IMR-90 (cell line): ENCODE results near the gene NUBPL. TPM values are rescaled to one million over a fixed set of nuclear protein-coding genes. Genes with fewer than 3 reads are reported as not detected.

ENCODE experiments used
- ATAC-seq: fragments of 200-7000 bp; cut with Tn5 transposase; 2 replicates; pipeline ENCODE4 v1.9.1; 2020; ENCODE audit warnings: low read depth, mild to moderate bottlenecking, moderate library complexity
- BruUV-seq: library from RNA; stranded (reverse); fragments of 400-500 nt; replicated peaks from 2 replicates; lab custom pipeline; 2021; lab: Mats Ljungman, UMichigan
- CTCF ChIA-PET: fragments of 300-600 bp; formaldehyde crosslinking; extraction: SDS; loops from one replicate; lab custom pipeline; 2021; ENCODE audit warnings: antibody characterized with exemption; lab: Yijun Ruan, JAX
- POLR2A ChIA-PET: fragments of 300-600 bp; sonication (Branson Sonifier 250); formaldehyde crosslinking; loops from one replicate; lab custom pipeline; 2022; ENCODE audit warnings: antibody characterized with exemption; ENCODE audit not compliant: unreplicated experiment; lab: Charles Lee
- DNase-seq: peaks from one replicate; pipeline ENCODE4 v3.0.0; 2013
- H2AFZ ChIP-seq: replicated peaks from 2 replicates; pipeline ENCODE3; 2013; ENCODE audit warnings: low read length, mild to moderate bottlenecking; ENCODE audit not compliant: poor library complexity
- H2AK5ac ChIP-seq: 2 replicates; pipeline ENCODE4 v1.6.1; 2013; ENCODE audit warnings: low read depth, low read length, inconsistent platforms
- H2AK9ac ChIP-seq: replicated peaks from 2 replicates; pipeline ENCODE3; 2013; ENCODE audit warnings: mild to moderate bottlenecking, low read depth, low read length, moderate library complexity; ENCODE audit not compliant: poor library complexity
- H2BK120ac ChIP-seq: 2 replicates; pipeline ENCODE4 v1.6.1; 2013; ENCODE audit warnings: low read depth, low read length, inconsistent platforms
- H2BK15ac ChIP-seq: 3 replicates; pipeline ENCODE4 v1.6.1; 2013; ENCODE audit warnings: low read depth, low read length, inconsistent platforms
- H2BK20ac ChIP-seq: 2 replicates; pipeline ENCODE4 v1.6.1; 2013; ENCODE audit warnings: low read depth, mild to moderate bottlenecking, inconsistent platforms, low read length, moderate library complexity
- H2BK5ac ChIP-seq: 2 replicates; pipeline ENCODE4 v1.6.1; 2013; ENCODE audit warnings: mild to moderate bottlenecking, low read depth, low read length, inconsistent platforms; ENCODE audit not compliant: poor library complexity, severe bottlenecking
- H3K14ac ChIP-seq: replicated peaks from 2 replicates; pipeline ENCODE4 v1.6.1; 2013; ENCODE audit warnings: low read depth, low read length, inconsistent platforms
- H3K18ac ChIP-seq: 2 replicates; pipeline ENCODE4 v1.6.1; 2013; ENCODE audit warnings: low read depth, low read length, control low read depth
- H3K23ac ChIP-seq: 2 replicates; pipeline ENCODE4 v1.6.1; 2013; ENCODE audit warnings: low read depth, low read length, inconsistent platforms
- H3K27ac ChIP-seq: 2 replicates; pipeline ENCODE4 v1.5.1; 2013; ENCODE audit warnings: mild to moderate bottlenecking, control low read depth, low read length; ENCODE audit not compliant: insufficient read depth
- H3K27me3 ChIP-seq: 2 replicates; pipeline ENCODE4 v1.6.1; 2013; ENCODE audit warnings: low read length; ENCODE audit not compliant: control insufficient read depth, insufficient read depth
- H3K36me3 ChIP-seq: 2 replicates; pipeline ENCODE4 v1.6.1; 2013; ENCODE audit warnings: low read length, mixed read lengths; ENCODE audit not compliant: control insufficient read depth, insufficient read depth
- H3K4ac ChIP-seq: 2 replicates; pipeline ENCODE4 v1.6.1; 2013; ENCODE audit warnings: low read depth, low read length, inconsistent platforms
- H3K4me1 ChIP-seq: 2 replicates; pipeline ENCODE4 v1.6.1; 2013; ENCODE audit warnings: low read length, mixed read lengths; ENCODE audit not compliant: control insufficient read depth, insufficient read depth
- H3K4me2 ChIP-seq: 2 replicates; pipeline ENCODE4 v1.6.1; 2013; ENCODE audit warnings: low read depth, mild to moderate bottlenecking, control low read depth, low read length, moderate library complexity
- H3K4me3 ChIP-seq: 2 replicates; pipeline ENCODE4 v1.5.1; 2013; ENCODE audit warnings: low read depth, mild to moderate bottlenecking, control low read depth, low read length, moderate library complexity; ENCODE audit not compliant: insufficient read depth
- H3K56ac ChIP-seq: 2 replicates; pipeline ENCODE4 v1.6.1; 2013; ENCODE audit warnings: low read length, inconsistent platforms; ENCODE audit not compliant: insufficient read depth; ENCODE audit errors: extremely low read depth
- H3K79me1 ChIP-seq, 2 experiments: 2 replicates each; pipeline ENCODE4 v1.6.1; 2013; ENCODE audit warnings: low read length in 2 of 2, inconsistent platforms in 1 of 2, low read depth in 1 of 2
- H3K9ac ChIP-seq: 2 replicates; pipeline ENCODE4 v1.6.1; 2013; ENCODE audit warnings: low read depth, low read length, control low read depth
- H3K9me1 ChIP-seq: 2 replicates; pipeline ENCODE4 v1.6.1; 2013; ENCODE audit warnings: low read length, inconsistent platforms; ENCODE audit not compliant: insufficient read depth
- H3K9me3 ChIP-seq: 2 replicates; pipeline ENCODE4 v1.6.1; 2013; ENCODE audit warnings: low read length; ENCODE audit not compliant: control insufficient read depth, insufficient read depth
- H4K20me1 ChIP-seq: 2 replicates; pipeline ENCODE4 v1.6.1; 2013; ENCODE audit warnings: low read length, inconsistent platforms; ENCODE audit not compliant: insufficient read depth
- H4K5ac ChIP-seq: 2 replicates; pipeline ENCODE4 v1.6.1; 2013; ENCODE audit warnings: mild to moderate bottlenecking, low read depth, low read length, control low read depth
- H4K8ac ChIP-seq, 2 experiments: 2 replicates each; pipeline ENCODE4 v1.6.1; 2013; ENCODE audit warnings: low read depth in 2 of 2, low read length in 2 of 2, control low read depth in 1 of 2, inconsistent platforms in 1 of 2
- H4K91ac ChIP-seq: 2 replicates; pipeline ENCODE4 v1.6.1; 2013; ENCODE audit warnings: low read depth, low read length, inconsistent platforms; ENCODE audit not compliant: insufficient read depth
- CEBPB ChIP-seq: IDR thresholded peaks from 2 replicates; pipeline ENCODE4 v1.6.1; 2012; ENCODE audit warnings: low read depth, low read length, improper control_type of control experiment
- CHD1 ChIP-seq: IDR thresholded peaks from 2 replicates; pipeline ENCODE4 v1.6.1; 2012; ENCODE audit warnings: low read depth, low read length, improper control_type of control experiment
- CTCF ChIP-seq: conservative IDR thresholded peaks from 2 replicates; pipeline ENCODE4 v1.5.1; 2012; ENCODE audit warnings: mild to moderate bottlenecking, low read depth, low read length, improper control_type of control experiment
- FOS ChIP-seq: fragments of 150-350 bp; IDR thresholded peaks from 2 replicates; pipeline ENCODE4 v1.6.1; 2016; ENCODE audit warnings: low read depth, low read length
- MAFK ChIP-seq: IDR thresholded peaks from 2 replicates; pipeline ENCODE4 v1.6.1; 2012; ENCODE audit warnings: low read depth, low read length, improper control_type of control experiment
- MAZ ChIP-seq: IDR thresholded peaks from 2 replicates; pipeline ENCODE4 v1.6.1; 2012; ENCODE audit warnings: low read depth, mild to moderate bottlenecking, low read length, improper control_type of control experiment, moderate library complexity, borderline replicate concordance
- MXI1 ChIP-seq: IDR thresholded peaks from 2 replicates; pipeline ENCODE4 v1.6.1; 2012; ENCODE audit warnings: low read depth, mild to moderate bottlenecking, low read length, moderate library complexity, borderline replicate concordance
- NFE2L2 ChIP-seq: fragments of 150-350 bp; IDR thresholded peaks from 2 replicates; pipeline ENCODE4 v1.6.1; 2016; ENCODE audit warnings: low read depth, mild to moderate bottlenecking, low read length
- POLR2A ChIP-seq: IDR thresholded peaks from 2 replicates; pipeline ENCODE4 v1.6.1; 2012; ENCODE audit warnings: mild to moderate bottlenecking, low read depth, low read length
- RFX5 ChIP-seq: IDR thresholded peaks from 2 replicates; pipeline ENCODE4 v1.8.0; 2012; ENCODE audit warnings: low read depth, mild to moderate bottlenecking, low read length, moderate library complexity
- SMC3 ChIP-seq: fragments of 150-350 bp; IDR thresholded peaks from 2 replicates; pipeline ENCODE4 v1.6.1; 2016; ENCODE audit warnings: low read depth, mild to moderate bottlenecking, antibody characterized with exemption, low read length, moderate library complexity
- WGBS, 2 experiments: methylation state at CpG; one replicate each; pipeline versions ENCODE4 v1.1.5 to v1.1.7; 2013; ENCODE audit warnings: missing lambda C conversion rate in 2 of 2; ENCODE audit not compliant: insufficient read length in 1 of 2; ENCODE audit errors: extremely low coverage in 2 of 2; 5-methylcytosine and 5-hydroxymethylcytosine counted together
- dilution Hi-C: fragments of 300-500 bp; cut with HindIII; formaldehyde crosslinking; loops from one replicate; pipeline ENCODE4 v1.14.3; 2018; ENCODE audit warnings: low sequenced_read_pairs; ENCODE audit not compliant: unreplicated experiment
- in situ Hi-C: fragments of 300-500 bp; cut with MboI; formaldehyde crosslinking; loops from 3 replicates; pipeline ENCODE4 v1.14.3; 2019; ENCODE audit warnings: low sequenced_read_pairs, inconsistent platforms, mixed read lengths
- intact Hi-C: fragments of 100-400 bp; cut with micrococcal nuclease; formaldehyde crosslinking; loops from 2 replicates; pipeline ENCODE4 v1.10.0; 2022
- polyA plus RNA-seq, 3 experiments: library from polyadenylated mRNA; depleted of rRNA; stranded (reverse); fragments of >200 nt; gene quantifications; 2 replicates each; pipeline ENCODE4 v1.2.3, GENCODE V29; 2012; ENCODE audit warnings: low replicate concordance in 1 of 3
- total RNA-seq: library from RNA; depleted of rRNA; stranded (reverse); fragments of >200 nt; gene quantifications from 2 replicates; pipeline ENCODE4 v1.2.3, GENCODE V29; 2012
- TF ChIP-seq, protein P1 (sequence below): fragments of 150-350 bp; IDR thresholded peaks from 2 replicates; pipeline ENCODE4 v1.6.1; 2017; ENCODE audit warnings: mild to moderate bottlenecking, antibody characterized with exemption, low read length, low read depth
- TF ChIP-seq, protein P2 (sequence below): fragments of 150-350 bp; IDR thresholded peaks from 2 replicates; pipeline ENCODE4 v1.6.1; 2016; ENCODE audit warnings: low read depth, mild to moderate bottlenecking, low read length, moderate library complexity, borderline replicate concordance

Gene NUBPL
- total and polyA plus RNA-seq, 2 of the 4 experiments (the other 2 are of a cell fraction) = 5.4 to 11.5 TPM

- no peak overlapping the region for H4K5ac ChIP-seq
- no peak overlapping the region for H3K4ac ChIP-seq
- H3K56ac ChIP-seq = no peak overlapping the region
- H2AFZ ChIP-seq = no peak overlapping the region
- H2BK20ac ChIP-seq = no peak overlapping the region
- no peak overlapping the region for H3K4me3 ChIP-seq
- H3K9me1 ChIP-seq = no peaks in the 10 kb centered on the region
- no peak for DNase-seq
- dilution Hi-C loops (no loop called here), intact Hi-C loops (no loop called here), in situ Hi-C loops (no loop called here)
- no peaks in the 10 kb centered on the region for H3K27me3 ChIP-seq
- H2BK120ac ChIP-seq = no peak overlapping the region
- no peak overlapping the region for H4K8ac ChIP-seq
- POLR2A ChIA-PET = no interaction called here
- ATAC-seq = no peak
- no peak overlapping the region for H3K27ac ChIP-seq
- H3K4me1 ChIP-seq = no peaks in the 10 kb centered on the region
- H2BK5ac ChIP-seq = no peak overlapping the region
- no peak overlapping the region for H3K9ac ChIP-seq
- H3K79me1 ChIP-seq = no peaks in the 10 kb centered on the region
- H2AK5ac ChIP-seq = no peak overlapping the region
- H3K4me2 ChIP-seq = no peak overlapping the region
- TF ChIP-seq FOS = no peak
- no peak for TF ChIP-seq MAZ
- no peak for TF ChIP-seq CEBPB
- no peak for TF ChIP-seq SMC3
- TF ChIP-seq POLR2A = no peak
- no peak for TF ChIP-seq RFX5
- no peak for TF ChIP-seq CHD1
- no peak for TF ChIP-seq MXI1
- TF ChIP-seq NFE2L2 = no peak
- TF ChIP-seq MAFK = no peak
- TF ChIP-seq, protein P1, sequence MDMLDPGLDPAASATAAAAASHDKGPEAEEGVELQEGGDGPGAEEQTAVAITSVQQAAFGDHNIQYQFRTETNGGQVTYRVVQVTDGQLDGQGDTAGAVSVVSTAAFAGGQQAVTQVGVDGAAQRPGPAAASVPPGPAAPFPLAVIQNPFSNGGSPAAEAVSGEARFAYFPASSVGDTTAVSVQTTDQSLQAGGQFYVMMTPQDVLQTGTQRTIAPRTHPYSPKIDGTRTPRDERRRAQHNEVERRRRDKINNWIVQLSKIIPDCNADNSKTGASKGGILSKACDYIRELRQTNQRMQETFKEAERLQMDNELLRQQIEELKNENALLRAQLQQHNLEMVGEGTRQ = no peak
- TF ChIP-seq, protein P2, sequence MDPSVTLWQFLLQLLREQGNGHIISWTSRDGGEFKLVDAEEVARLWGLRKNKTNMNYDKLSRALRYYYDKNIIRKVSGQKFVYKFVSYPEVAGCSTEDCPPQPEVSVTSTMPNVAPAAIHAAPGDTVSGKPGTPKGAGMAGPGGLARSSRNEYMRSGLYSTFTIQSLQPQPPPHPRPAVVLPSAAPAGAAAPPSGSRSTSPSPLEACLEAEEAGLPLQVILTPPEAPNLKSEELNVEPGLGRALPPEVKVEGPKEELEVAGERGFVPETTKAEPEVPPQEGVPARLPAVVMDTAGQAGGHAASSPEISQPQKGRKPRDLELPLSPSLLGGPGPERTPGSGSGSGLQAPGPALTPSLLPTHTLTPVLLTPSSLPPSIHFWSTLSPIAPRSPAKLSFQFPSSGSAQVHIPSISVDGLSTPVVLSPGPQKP = no peak
- no peak for TF ChIP-seq CTCF
- no peak overlapping the region for H3K14ac ChIP-seq
- H3K23ac ChIP-seq = no peak overlapping the region
- H2BK15ac ChIP-seq = no peak overlapping the region
- H4K91ac ChIP-seq = no peak overlapping the region
- no peaks in the 10 kb centered on the region for H3K36me3 ChIP-seq
- CTCF ChIA-PET = no interaction called here
- no TSS peak for BruUV-seq
- no peak overlapping the region for H2AK9ac ChIP-seq
- no peak overlapping the region for H3K18ac ChIP-seq
- WGBS, 2 experiments = 96% methylated on average over 3 of the region's 3 CpGs; no CpG with 5 or more reads in 1 of the 2 experiments
- no peaks in the 10 kb centered on the region for H3K9me3 ChIP-seq
- H4K20me1 ChIP-seq = no peaks in the 10 kb centered on the region
Measured at GRCh38 chr14:31677630-31678029, 116.4 kb downstream of the NUBPL start.
